Mesenchymal stem cell (in vitro differentiated cells and primary cell): ENCODE data around the gene DNAAF2.
A peak's percentile ranks its signal among the peaks of the same experiment; 100 is the strongest.

Experiments
- DNase-seq: peaks from one replicate; pipeline ENCODE4 v3.0.0-alpha.2; 2013
- H2AFZ ChIP-seq: one replicate; pipeline ENCODE4 v1.6.1; 2013; ENCODE audit warnings: low read depth, mild to moderate bottlenecking, control low read depth, inconsistent platforms, low read length, moderate library complexity
- H2AK5ac ChIP-seq: 2 replicates; pipeline ENCODE4 v1.6.1; 2013; ENCODE audit warnings: low read length, moderate library complexity, mild to moderate bottlenecking, inconsistent platforms; ENCODE audit not compliant: severe bottlenecking
- H2BK120ac ChIP-seq: one replicate; pipeline ENCODE4 v1.6.1; 2013; ENCODE audit warnings: low read depth, mild to moderate bottlenecking, inconsistent platforms, low read length, moderate library complexity
- H2BK12ac ChIP-seq, 2 experiments: one replicate each; pipeline ENCODE4 v1.6.1; 2013; ENCODE audit warnings: inconsistent platforms in 2 of 2, low read length in 2 of 2, mild to moderate bottlenecking in 2 of 2, moderate library complexity in 2 of 2, control low read depth in 1 of 2
- H2BK15ac ChIP-seq: one replicate; pipeline ENCODE4 v1.6.1; 2013; ENCODE audit warnings: mild to moderate bottlenecking, low read depth, inconsistent platforms; ENCODE audit not compliant: poor library complexity, severe bottlenecking
- H2BK5ac ChIP-seq: 2 replicates; pipeline ENCODE4 v1.6.1; 2013; ENCODE audit warnings: low read depth, mild to moderate bottlenecking, low read length, control low read depth, inconsistent platforms; ENCODE audit not compliant: poor library complexity, severe bottlenecking
- H3K14ac ChIP-seq, 2 experiments: one replicate each; pipeline ENCODE4 v1.6.1; 2013; ENCODE audit warnings: inconsistent platforms in 2 of 2, low read length in 2 of 2, control low read depth in 1 of 2, mild to moderate bottlenecking in 1 of 2, moderate library complexity in 1 of 2
- H3K18ac ChIP-seq, 2 experiments: one replicate each; pipeline ENCODE4 v1.6.1; 2013; ENCODE audit warnings: inconsistent platforms in 2 of 2, low read length in 2 of 2, control low read depth in 1 of 2, low read depth in 1 of 2, mild to moderate bottlenecking in 1 of 2
- H3K23ac ChIP-seq, 2 experiments: one replicate each; pipeline ENCODE4 v1.6.1; 2013; ENCODE audit warnings: inconsistent platforms in 2 of 2, low read length in 2 of 2, mild to moderate bottlenecking in 2 of 2, moderate library complexity in 2 of 2, control low read depth in 1 of 2
- H3K27ac ChIP-seq: 2 replicates; pipeline ENCODE4 v1.5.1; 2013; ENCODE audit warnings: mild to moderate bottlenecking, moderate library complexity, low read length, control low read depth, inconsistent platforms; ENCODE audit not compliant: poor library complexity, severe bottlenecking
- H3K27me3 ChIP-seq, 2 experiments: 2 replicates each; pipeline versions ENCODE4 v1.6.1 to v1.7.0; 2013; ENCODE audit warnings: low read length in 2 of 2, mild to moderate bottlenecking in 2 of 2, moderate library complexity in 2 of 2, control low read depth in 1 of 2, inconsistent platforms in 1 of 2; ENCODE audit not compliant: control insufficient read depth in 1 of 2, insufficient read depth in 1 of 2
- H3K36me3 ChIP-seq, 2 experiments: 2 replicates each; pipeline versions ENCODE4 v1.6.1 to v1.7.0; 2013; ENCODE audit warnings: low read length in 2 of 2, control low read depth in 1 of 2, inconsistent platforms in 1 of 2, low read depth in 1 of 2, mild to moderate bottlenecking in 1 of 2; ENCODE audit not compliant: insufficient read depth in 2 of 2, control insufficient read depth in 1 of 2
- H3K4ac ChIP-seq, 2 experiments: one replicate each; pipeline ENCODE4 v1.6.1; 2013; ENCODE audit warnings: inconsistent platforms in 2 of 2, low read length in 2 of 2, mild to moderate bottlenecking in 2 of 2, moderate library complexity in 2 of 2, control low read depth in 1 of 2, low read depth in 1 of 2
- H3K4me1 ChIP-seq: 2 replicates; pipeline ENCODE4 v1.6.1; 2013; ENCODE audit warnings: low read depth, low read length, control low read depth; ENCODE audit not compliant: control insufficient read depth, insufficient read depth
- H3K4me2 ChIP-seq: 2 replicates; pipeline ENCODE4 v1.6.1; 2013; ENCODE audit warnings: low read length, mild to moderate bottlenecking, inconsistent platforms; ENCODE audit not compliant: poor library complexity, severe bottlenecking
- H3K4me3 ChIP-seq, 2 experiments: 2 replicates each; pipeline versions ENCODE4 v1.5.1 to v1.7.0; 2013; ENCODE audit warnings: low read length in 2 of 2, mild to moderate bottlenecking in 2 of 2, control low read depth in 1 of 2, low read depth in 1 of 2; ENCODE audit not compliant: insufficient read depth in 1 of 2
- H3K79me1 ChIP-seq: replicated peaks from 2 replicates; pipeline ENCODE4 v1.6.1; 2013; ENCODE audit warnings: mild to moderate bottlenecking, control low read depth, low read length, inconsistent platforms; ENCODE audit not compliant: poor library complexity, severe bottlenecking
- H3K9ac ChIP-seq: 2 replicates; pipeline ENCODE4 v1.7.0; 2013; ENCODE audit warnings: mild to moderate bottlenecking, low read length, moderate library complexity
- H3K9me3 ChIP-seq: 2 replicates; pipeline ENCODE4 v1.7.0; 2013; ENCODE audit warnings: mild to moderate bottlenecking, low read length; ENCODE audit not compliant: control insufficient read depth
- H4K8ac ChIP-seq: one replicate; pipeline ENCODE4 v1.6.1; 2013; ENCODE audit warnings: inconsistent platforms, mild to moderate bottlenecking, low read length, moderate library complexity
- H4K91ac ChIP-seq: one replicate; pipeline ENCODE4 v1.6.1; 2013; ENCODE audit warnings: mild to moderate bottlenecking, low read length, inconsistent platforms
- WGBS: methylation state at CpG from one replicate; pipeline ENCODE4 v1.1.7; 2013; ENCODE audit warnings: mixed read lengths; 5-methylcytosine and 5-hydroxymethylcytosine counted together

The DNAAF2 gene

GRCh38 chr14:49612671-49613070 lies 22.4 kb downstream of the DNAAF2 start:
- peaks cover 2 to 17% of the 10 kb centered on the region in 2 experiments for H3K36me3 ChIP-seq
- H2BK15ac ChIP-seq: no peak overlapping the region
- no peak overlapping the region for H4K91ac ChIP-seq
- H3K4me1 ChIP-seq: no peaks in the 10 kb centered on the region
- no peak overlapping the region for H2AFZ ChIP-seq
- H3K27me3 ChIP-seq: no peaks in the 10 kb centered on the region
- no peak overlapping the region for H2BK12ac ChIP-seq
- no peak for DNase-seq
- no peak overlapping the region for H2AK5ac ChIP-seq
- WGBS: 96% methylated on average over 8 of the region's 8 CpGs
- H3K14ac ChIP-seq: no peak overlapping the region
- no peak overlapping the region for H3K18ac ChIP-seq
- H3K9me3 ChIP-seq: no peaks in the 10 kb centered on the region
- H4K8ac ChIP-seq: no peak overlapping the region
- H2BK120ac ChIP-seq: no peak overlapping the region
- no peak overlapping the region for H2BK5ac ChIP-seq
- no peak overlapping the region for H3K4me3 ChIP-seq
- no peak overlapping the region for H3K27ac ChIP-seq
- H3K23ac ChIP-seq: no peak overlapping the region
- no peak overlapping the region for H3K9ac ChIP-seq
- H3K79me1 ChIP-seq: peaks cover 8% of the 10 kb centered on the region
- no peak overlapping the region for H3K4ac ChIP-seq
- no peak overlapping the region for H3K4me2 ChIP-seq

DNA sequence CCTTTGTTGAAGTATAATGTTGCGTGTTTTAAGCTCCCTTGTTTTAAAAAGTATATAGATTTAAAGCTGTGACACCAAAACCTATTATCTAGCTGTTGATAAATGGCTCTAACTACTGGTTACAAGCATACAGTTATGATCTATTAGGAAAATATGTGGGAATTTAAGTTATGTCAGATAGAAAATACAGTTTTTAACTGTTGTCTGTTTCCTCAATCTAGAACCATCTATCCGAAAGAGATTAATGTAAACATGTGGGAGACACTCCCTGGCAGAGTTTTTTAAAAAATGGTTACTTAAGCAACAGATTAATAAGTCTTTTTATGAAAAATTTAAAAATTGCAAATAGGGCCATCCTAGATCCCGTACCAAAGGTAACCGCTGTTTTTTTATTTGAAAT lies 22.8 kb downstream of the DNAAF2 start:
- H3K9ac ChIP-seq: no peak overlapping the region
- H2AFZ ChIP-seq: no peak overlapping the region
- H2BK12ac ChIP-seq: no peak overlapping the region
- peaks cover 10% of the 10 kb centered on the region for H3K79me1 ChIP-seq
- no peak overlapping the region for H3K18ac ChIP-seq
- H3K4me3 ChIP-seq: no peak overlapping the region
- no peak overlapping the region for H2BK15ac ChIP-seq
- H3K23ac ChIP-seq: no peak overlapping the region
- no peak overlapping the region for H2BK120ac ChIP-seq
- H3K4me1 ChIP-seq: no peaks in the 10 kb centered on the region
- H3K9me3 ChIP-seq: no peaks in the 10 kb centered on the region
- no peaks in the 10 kb centered on the region for H3K27me3 ChIP-seq
- no peak for DNase-seq
- H3K4me2 ChIP-seq: no peak overlapping the region
- no peak overlapping the region for H3K4ac ChIP-seq
- H4K91ac ChIP-seq: no peak overlapping the region
- 100% methylated on average over 2 of the region's 4 CpGs for WGBS
- no peak overlapping the region for H2BK5ac ChIP-seq
- no peak overlapping the region for H3K14ac ChIP-seq
- H4K8ac ChIP-seq: no peak overlapping the region
- H3K36me3 ChIP-seq: peaks cover 2 to 17% of the 10 kb centered on the region in 2 experiments
- H2AK5ac ChIP-seq: no peak overlapping the region
- no peak overlapping the region for H3K27ac ChIP-seq

GRCh38 chr14:49607583-49607982 lies 27.5 kb downstream of the DNAAF2 start:
- Histone ChIP-seq H3K4me1 (no peaks in the 10 kb centered on the region), H3K79me1 (peaks cover 21% of the 10 kb centered on the region), H3K4me2 (no peak overlapping the region), H3K4me3 (no peak overlapping the region), H3K27ac (no peak overlapping the region), H2AFZ (no peak overlapping the region), H3K4ac (no peak overlapping the region), H4K91ac (no peak overlapping the region), H2BK120ac (no peak overlapping the region), H3K27me3 (no peaks in the 10 kb centered on the region), H3K18ac (no peak overlapping the region), H2AK5ac (no peak overlapping the region), H3K14ac (no peak overlapping the region), H3K36me3 (peaks cover 6 to 32% of the 10 kb centered on the region in 2 experiments), H2BK12ac (no peak overlapping the region), H4K8ac (no peak overlapping the region), H2BK15ac (no peak overlapping the region), H3K9ac (no peak overlapping the region), H3K9me3 (no peaks in the 10 kb centered on the region), H3K23ac (no peak overlapping the region), H2BK5ac (no peak overlapping the region)
- DNase-seq: no peak
- 90% methylated on average over 6 of the region's 6 CpGs for WGBS

DNA sequence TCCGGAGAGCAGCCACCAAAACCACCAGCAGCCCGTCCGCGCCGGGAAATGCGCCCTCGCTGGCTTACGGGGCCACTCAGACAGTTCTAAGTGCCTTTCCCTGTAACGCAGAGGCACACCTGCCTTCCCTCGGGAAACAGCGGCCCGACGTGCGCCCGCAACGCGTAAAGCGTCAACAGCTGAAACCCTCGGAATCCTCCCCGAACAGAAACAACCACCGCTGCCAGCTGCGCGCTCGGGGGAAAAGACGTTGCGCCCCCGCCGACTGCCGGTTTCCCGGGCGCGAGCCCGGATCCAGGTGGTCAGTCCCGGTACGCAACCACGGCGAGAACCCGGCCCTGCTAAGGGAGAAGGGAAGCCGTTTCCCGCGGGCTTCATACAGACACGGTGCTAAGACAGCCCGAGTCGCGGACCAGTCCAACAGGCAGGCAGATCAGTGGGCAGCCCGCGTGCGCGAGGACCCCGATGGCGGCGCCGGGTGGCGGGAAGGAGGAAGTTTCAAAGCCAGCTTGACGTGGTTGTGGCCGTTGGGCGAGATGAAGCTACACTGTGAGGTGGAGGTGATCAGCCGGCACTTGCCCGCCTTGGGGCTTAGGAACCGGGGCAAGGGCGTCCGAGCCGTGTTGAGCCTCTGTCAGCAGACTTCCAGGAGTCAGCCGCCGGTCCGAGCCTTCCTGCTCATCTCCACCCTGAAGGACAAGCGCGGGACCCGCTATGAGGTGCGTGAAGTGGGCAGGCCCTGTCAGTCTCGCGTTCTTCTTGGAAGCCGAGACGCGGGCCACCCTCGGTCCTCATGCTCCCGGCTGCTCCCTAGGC lies 36.4 kb downstream of the DNAAF2 start, which contains the start of gene LRR1:
LRR1 (plus strand) TSS at position 456 of the 816 bp plus-strand sequence; CDS start at position 537, 81 bp downstream.
- no peaks in the 10 kb centered on the region for H3K27me3 ChIP-seq
- H4K8ac ChIP-seq: peak within 1 kb of the TSS; percentile 95
- peak within 1 kb of the TSS; percentile 59 for H2BK120ac ChIP-seq
- under 1% methylated on average over 77 of the region's 77 CpGs for WGBS
- peak within 1 kb of the TSS; percentile 100 for H3K9ac ChIP-seq
- peak within 1 kb of the TSS; percentile 93 to 97 for H3K18ac ChIP-seq
- peak within 1 kb of the TSS; percentile 94 for H3K4me2 ChIP-seq
- H3K27ac ChIP-seq: peak within 1 kb of the TSS; percentile 97
- H3K14ac ChIP-seq: peak within 1 kb of the TSS in 1 of 2 experiments; percentile 45
- H3K4me1 ChIP-seq: peaks cover 2% of the 10 kb centered on the region
- peak; percentile 92 for DNase-seq
- H2AK5ac ChIP-seq: no peak within 1 kb of the TSS
- peak within 1 kb of the TSS in 1 of 2 experiments; percentile 90 for H3K23ac ChIP-seq
- H4K91ac ChIP-seq: peak within 1 kb of the TSS; percentile 98
- peaks cover 7% of the 10 kb centered on the region for H3K79me1 ChIP-seq
- no peaks in the 10 kb centered on the region for H3K9me3 ChIP-seq
- peaks cover 0 to 5% of the 10 kb centered on the region in 2 experiments for H3K36me3 ChIP-seq
- H2BK5ac ChIP-seq: peak within 1 kb of the TSS; percentile 94
- peak within 1 kb of the TSS; percentile 73 to 84 for H2BK12ac ChIP-seq
- peak within 1 kb of the TSS; percentile 54 for H2AFZ ChIP-seq
- H3K4ac ChIP-seq: peak within 1 kb of the TSS; percentile 80 to 97
- peak within 1 kb of the TSS; percentile 86 to 99 for H3K4me3 ChIP-seq
- H2BK15ac ChIP-seq: peak within 1 kb of the TSS; percentile 88
